ENCODE results near the gene PKD2L1.

DNA sequence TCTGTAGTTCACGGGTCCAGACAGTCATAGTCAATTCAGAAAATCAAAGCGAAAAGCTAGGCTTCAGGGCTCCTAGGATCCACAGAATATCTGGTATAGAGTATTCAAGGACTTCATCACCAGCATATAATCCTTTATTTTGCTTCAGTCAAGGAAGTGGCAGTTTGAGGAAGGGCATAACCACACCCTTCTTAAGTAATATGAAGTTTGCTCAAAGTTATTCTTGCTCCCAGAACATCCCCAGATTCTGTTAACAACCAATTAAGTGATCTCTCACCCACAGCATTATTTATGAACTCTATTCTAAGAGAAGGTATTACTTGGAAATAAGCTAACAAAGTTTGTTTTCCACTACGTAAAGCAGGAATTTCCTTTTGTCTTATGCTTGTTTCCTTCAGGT, 75.8 kb downstream of the PKD2L1 start:
- no peak for TF ChIP-seq POLR2AphosphoS5 (IDR thresholded peaks at IDR 0.05)
- TF ChIP-seq, protein P1, sequence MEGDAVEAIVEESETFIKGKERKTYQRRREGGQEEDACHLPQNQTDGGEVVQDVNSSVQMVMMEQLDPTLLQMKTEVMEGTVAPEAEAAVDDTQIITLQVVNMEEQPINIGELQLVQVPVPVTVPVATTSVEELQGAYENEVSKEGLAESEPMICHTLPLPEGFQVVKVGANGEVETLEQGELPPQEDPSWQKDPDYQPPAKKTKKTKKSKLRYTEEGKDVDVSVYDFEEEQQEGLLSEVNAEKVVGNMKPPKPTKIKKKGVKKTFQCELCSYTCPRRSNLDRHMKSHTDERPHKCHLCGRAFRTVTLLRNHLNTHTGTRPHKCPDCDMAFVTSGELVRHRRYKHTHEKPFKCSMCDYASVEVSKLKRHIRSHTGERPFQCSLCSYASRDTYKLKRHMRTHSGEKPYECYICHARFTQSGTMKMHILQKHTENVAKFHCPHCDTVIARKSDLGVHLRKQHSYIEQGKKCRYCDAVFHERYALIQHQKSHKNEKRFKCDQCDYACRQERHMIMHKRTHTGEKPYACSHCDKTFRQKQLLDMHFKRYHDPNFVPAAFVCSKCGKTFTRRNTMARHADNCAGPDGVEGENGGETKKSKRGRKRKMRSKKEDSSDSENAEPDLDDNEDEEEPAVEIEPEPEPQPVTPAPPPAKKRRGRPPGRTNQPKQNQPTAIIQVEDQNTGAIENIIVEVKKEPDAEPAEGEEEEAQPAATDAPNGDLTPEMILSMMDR (IDR thresholded peaks at IDR 0.05): no peak
- no peak for TF ChIP-seq POLR2A (IDR thresholded peaks at IDR 0.05)

All from sigmoid colon (tissue), 4 donors.